A673 (cell line): ENCODE data around the gene APBA3.

Experiments
- EZH2 ChIP-seq: fragments of 200-600 bp; sonication (generic); IDR thresholded peaks from 2 replicates; pipeline ENCODE4 v1.6.1; 2017; ENCODE audit warnings: borderline replicate concordance, low read depth, mild to moderate bottlenecking, mixed read lengths, antibody characterized with exemption, low read length; ENCODE audit not compliant: poor library complexity, severe bottlenecking
- TF ChIP-seq, protein P1 (sequence below): fragments of 300-800, 200-600 bp; sonication (generic); conservative IDR thresholded peaks from 2 replicates; pipeline ENCODE4 v1.5.1; 2017; ENCODE audit warnings: low read depth, mild to moderate bottlenecking, antibody characterized with exemption, low read length, moderate library complexity, mixed read lengths

- TF ChIP-seq, protein P1, sequence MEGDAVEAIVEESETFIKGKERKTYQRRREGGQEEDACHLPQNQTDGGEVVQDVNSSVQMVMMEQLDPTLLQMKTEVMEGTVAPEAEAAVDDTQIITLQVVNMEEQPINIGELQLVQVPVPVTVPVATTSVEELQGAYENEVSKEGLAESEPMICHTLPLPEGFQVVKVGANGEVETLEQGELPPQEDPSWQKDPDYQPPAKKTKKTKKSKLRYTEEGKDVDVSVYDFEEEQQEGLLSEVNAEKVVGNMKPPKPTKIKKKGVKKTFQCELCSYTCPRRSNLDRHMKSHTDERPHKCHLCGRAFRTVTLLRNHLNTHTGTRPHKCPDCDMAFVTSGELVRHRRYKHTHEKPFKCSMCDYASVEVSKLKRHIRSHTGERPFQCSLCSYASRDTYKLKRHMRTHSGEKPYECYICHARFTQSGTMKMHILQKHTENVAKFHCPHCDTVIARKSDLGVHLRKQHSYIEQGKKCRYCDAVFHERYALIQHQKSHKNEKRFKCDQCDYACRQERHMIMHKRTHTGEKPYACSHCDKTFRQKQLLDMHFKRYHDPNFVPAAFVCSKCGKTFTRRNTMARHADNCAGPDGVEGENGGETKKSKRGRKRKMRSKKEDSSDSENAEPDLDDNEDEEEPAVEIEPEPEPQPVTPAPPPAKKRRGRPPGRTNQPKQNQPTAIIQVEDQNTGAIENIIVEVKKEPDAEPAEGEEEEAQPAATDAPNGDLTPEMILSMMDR, result no peak
- TF ChIP-seq EZH2, result no peak
Measured at GRCh38 chr19:3745363-3746045, 16.0 kb downstream of the APBA3 start.
